ENCODE measurements around the gene DPYSL4.
"Not testable (repeated sequence)": the region's sequence is repeated elsewhere in the genome, so short reads cannot be mapped to it uniquely, and the experiment has no call there.

DPYSL4 gene

DNA sequence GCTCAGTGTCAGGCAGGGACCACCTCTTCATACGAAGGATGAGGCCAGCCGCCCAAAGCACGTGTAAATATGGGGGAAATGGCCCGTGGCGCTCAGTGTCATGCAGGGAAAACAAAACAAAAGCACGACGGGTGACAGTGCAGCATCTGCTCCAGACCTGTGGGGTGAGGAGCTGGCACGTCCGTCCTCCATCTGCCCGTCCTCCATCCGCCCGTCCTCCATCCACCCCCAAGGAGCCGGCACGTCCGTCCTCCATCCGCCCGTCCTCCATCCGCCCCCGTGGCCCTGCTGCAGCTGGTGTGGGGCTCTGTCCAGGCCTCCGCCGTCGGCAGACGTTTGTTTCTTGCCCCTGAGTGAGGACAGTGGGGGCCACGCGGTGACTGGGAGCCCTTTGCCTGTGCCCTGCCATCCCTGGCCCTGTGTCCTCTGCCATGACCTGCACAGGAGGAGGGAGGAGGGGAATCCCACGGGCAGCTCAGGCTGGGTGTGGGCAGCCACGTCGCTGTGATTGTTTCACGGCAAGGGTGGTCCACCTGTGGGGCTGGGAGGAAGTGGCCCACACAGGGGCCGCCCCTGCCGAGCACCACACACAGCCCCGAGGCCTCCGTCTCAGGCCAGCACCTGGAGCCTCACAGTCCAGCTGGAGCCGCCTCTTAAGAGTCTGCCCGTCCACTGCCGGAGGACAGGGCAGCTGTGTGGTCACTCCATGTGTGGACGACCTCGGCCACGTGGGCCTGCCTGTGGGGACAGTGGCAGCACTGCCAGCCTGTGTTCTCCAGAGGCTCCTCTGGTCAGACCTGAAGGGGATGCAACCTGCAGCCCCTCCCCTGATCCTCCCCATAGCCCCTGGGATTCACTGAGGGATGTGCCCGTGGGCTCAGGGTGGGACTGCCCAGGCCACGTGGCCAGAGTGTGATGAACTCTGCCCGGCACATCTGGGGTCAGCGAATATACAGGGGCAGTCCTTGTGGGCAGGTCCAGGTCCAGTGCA, 38.2 kb upstream of the DPYSL4 start:
- no peak overlapping the region for H3K4me3 ChIP-seq
- H3K27ac ChIP-seq: no peak overlapping the region

DNA sequence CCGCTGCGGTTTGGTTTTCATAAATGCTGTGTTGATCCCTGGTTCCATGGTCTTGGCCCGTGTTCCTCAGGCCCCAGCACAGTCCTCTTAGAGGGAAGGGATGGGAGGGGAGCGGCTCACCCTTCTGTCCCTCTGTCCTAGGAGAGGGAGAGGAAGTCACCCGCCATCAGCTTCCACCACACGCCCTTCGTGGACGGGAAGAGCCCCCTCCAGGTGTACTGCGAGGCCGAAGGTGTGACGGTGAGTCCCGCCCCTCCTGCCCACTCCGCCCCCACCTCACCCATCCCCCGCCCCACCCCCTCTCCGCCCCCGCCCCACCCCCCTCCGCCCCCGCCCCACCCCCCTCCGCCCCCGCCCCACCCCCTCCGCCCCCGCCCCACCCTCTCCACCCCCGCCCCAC, 37.5 kb upstream of the DPYSL4 start:
- Histone ChIP-seq H3K27ac (no peak overlapping the region), H3K4me3 (no peak overlapping the region)

GRCh38 chr10:132149917-132150316, 36.8 kb upstream of the DPYSL4 start:
- Histone ChIP-seq H3K27ac (no peak overlapping the region), H3K4me3 (no peak overlapping the region)

DNA sequence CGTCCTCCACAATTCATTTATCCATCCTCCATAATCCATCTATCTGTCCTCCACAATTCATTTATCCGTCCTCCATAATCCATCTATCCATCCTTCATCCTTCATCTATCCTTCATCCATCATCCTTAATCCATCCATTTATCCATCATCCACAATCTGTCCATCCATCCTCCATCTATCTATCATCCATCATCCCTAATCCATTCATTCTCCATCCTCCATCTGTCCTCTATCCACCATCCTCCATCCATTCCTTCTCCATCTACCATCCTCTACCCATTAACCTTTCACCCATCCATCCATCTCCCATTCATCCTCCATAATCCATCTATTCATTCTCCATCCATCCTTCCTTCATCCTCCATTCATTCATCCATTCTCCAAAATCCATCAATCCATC, 36.0 kb upstream of the DPYSL4 start:
- no peak overlapping the region for H3K4me3 ChIP-seq
- no peak overlapping the region for H3K27ac ChIP-seq

- Histone ChIP-seq H3K27ac (no peak overlapping the region), H3K4me3 (no peak overlapping the region)
These were observed 35.3 kb upstream of the DPYSL4 start for GRCh38 chr10:132151286-132151950.

DNA sequence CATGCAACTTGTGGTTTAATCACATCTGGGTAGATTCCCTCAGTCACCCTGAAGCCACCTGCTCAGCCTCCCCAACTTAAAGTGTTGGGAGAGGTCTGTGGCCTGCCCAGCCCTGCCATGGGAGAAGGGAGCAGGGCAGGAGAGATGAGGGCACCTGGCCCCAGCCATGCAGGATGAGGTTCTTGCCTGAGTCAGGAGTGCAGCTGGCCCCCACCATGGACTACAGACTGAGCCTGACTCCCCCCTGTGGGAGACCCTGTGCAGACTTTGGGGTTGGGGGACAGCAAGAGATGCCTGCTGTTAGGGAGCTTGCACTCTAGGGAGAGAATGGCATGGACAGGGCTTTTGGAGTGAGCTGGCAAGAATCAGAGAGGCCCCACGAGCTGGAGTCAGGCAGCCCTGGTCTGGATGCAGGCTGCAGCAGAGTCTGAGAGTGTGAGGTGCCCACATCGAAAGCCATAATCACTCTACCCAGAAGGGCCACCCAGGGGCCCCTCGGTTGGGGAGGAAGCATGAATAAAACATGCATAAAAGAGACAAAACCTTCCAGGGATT, 34.7 kb upstream of the DPYSL4 start:
- H3K4me3 ChIP-seq: no peak overlapping the region
- no peak overlapping the region for H3K27ac ChIP-seq

- Histone ChIP-seq H3K4me3 (no peak overlapping the region), H3K27ac (no peak overlapping the region)
These were observed 33.7 kb upstream of the DPYSL4 start for GRCh38 chr10:132152896-132153580.

DNA sequence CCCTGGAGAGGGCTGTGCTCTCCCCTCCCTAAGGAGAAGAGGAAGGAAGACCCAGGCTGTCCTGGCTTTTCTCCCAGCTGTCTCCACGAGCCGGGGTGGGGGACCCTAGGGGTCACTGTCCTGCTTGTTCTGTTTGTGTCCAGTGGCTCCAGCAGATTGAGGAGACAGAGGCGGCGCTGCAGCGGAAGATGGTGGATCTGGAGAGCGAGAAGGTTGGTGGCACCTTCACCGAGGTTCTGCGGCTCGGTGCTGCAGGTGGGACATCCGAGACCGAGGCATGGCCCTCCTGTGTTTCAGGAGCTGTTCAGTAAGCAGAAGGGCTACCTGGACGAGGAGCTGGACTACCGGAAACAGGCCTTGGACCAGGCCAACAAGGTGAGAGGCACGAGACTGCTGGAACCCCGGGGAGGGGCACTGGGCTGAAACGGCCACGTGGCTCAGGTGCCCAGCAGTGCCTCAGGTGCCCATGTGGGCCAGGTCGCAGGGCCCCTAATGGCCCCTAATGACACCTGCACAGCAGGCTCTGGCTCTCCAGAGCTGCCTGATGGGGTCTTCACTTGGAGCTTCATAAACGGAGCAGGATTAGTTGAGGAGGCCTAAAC, 33.0 kb upstream of the DPYSL4 start:
- Histone ChIP-seq H3K27ac (no peak overlapping the region), H3K4me3 (no peak overlapping the region)

DNA sequence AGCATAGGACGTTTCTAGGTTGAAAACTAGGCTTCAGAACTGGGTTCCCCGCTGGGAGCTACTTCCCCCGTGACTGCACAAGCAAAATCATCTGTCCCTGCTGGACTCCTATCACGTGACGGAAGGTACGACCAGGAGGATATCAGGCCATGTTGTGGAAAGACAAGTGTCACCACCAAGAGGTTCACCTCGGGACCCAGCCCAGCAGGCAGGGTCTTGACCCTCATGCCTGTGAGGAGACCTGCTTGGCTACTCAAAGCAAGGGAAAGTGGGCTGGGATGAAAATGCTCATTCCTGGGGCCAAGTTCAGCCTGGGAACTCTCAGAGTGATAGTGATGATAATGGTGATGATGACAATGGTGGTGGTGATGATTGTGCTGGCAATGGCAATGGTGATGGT, 32.3 kb upstream of the DPYSL4 start:
- H3K27ac ChIP-seq: no peak overlapping the region
- no peak overlapping the region for H3K4me3 ChIP-seq

GRCh38 chr10:132154931-132155330, 31.8 kb upstream of the DPYSL4 start:
- Histone ChIP-seq H3K4me3 (no peak overlapping the region), H3K27ac (no peak overlapping the region)

GRCh38 chr10:132155723-132156381, 30.9 kb upstream of the DPYSL4 start:
- H3K27ac ChIP-seq: no peak overlapping the region
- no peak overlapping the region for H3K4me3 ChIP-seq

GRCh38 chr10:132156382-132156781, 30.4 kb upstream of the DPYSL4 start:
- H3K27ac ChIP-seq: no peak overlapping the region
- no peak overlapping the region for H3K4me3 ChIP-seq

GRCh38 chr10:132157101-132157500, 29.6 kb upstream of the DPYSL4 start:
- Histone ChIP-seq H3K4me3 (no peak overlapping the region), H3K27ac (no peak overlapping the region)

- H3K27ac ChIP-seq: no peak overlapping the region
- H3K4me3 ChIP-seq: no peak overlapping the region
These were observed 28.5 kb upstream of the DPYSL4 start for GRCh38 chr10:132158122-132158741.

GRCh38 chr10:132158823-132159222, 27.9 kb upstream of the DPYSL4 start:
- H3K27ac ChIP-seq: no peak overlapping the region
- H3K4me3 ChIP-seq: no peak overlapping the region

DNA sequence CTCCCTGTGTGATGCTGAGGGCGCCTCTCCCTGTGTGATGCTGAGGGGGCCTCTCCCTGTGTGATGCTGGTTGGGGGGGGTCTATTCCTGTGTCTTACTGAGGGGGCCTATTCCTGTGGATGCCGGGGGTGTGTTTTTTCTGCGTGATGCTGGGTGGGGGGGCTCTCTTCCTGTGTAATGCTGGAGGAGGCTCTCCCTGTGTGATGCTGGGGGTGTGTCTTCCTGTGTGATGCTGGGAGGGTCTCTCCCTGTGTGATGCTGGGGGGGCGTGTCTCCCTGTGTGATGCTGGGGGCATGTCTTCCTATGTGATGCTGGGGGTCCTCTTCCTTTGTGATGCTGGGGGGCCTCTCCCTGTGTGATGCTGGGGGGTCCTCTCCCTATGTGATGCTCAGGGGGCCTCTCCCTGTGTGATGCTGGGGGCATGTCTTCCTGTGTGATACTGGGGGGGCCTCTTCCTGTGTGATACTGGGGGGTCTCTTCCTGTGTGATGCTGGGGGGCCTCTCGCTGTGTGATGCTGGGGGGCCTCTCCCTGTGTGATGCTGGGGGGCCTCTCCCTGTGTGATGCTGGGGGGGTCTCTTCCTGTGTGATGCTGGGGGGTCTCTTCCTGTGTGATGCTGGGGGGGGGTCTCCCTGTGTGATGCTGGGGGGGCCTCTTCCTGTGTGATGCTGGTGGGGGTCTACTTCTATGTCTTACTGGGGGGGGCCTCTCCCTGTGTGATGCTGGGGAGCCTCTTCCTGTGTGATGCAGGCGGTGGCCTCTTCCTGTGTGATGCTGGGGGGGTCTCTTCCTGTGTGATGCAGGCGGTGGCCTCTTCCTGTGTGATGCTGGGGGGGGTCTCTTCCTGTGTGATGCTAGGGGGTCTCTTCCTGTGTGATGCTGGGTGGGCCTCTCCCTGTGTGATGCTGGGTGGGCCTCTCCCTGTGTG, 27.2 kb upstream of the DPYSL4 start:
- not testable (repeated sequence) for H3K27ac ChIP-seq, H3K4me3 ChIP-seq

DNA sequence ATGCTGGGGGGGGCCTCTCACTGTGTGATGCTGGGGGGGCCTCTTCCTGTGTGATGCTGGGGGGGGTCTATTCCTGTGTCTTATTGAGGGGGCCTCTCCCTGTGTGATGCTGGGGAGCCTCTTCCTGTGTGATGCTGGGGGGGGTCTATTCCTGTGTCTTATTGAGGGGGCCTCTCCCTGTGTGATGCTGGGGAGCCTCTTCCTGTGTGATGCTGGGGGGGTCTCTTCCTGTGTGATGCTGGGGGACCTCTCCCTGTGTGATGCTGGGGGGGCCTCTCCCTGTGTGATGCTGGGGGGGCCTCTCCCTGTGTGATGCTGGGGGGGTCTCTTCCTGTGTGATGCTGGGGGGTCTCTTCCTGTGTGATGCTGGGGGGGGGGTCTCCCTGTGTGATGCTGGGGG, 26.5 kb upstream of the DPYSL4 start:
- not testable (repeated sequence) for H3K27ac ChIP-seq, H3K4me3 ChIP-seq

All from skin epidermis (tissue), 12 donors.